CD14-positive monocyte (primary cell): ENCODE results near the gene PGA5. TPM values are rescaled to one million over a fixed set of nuclear protein-coding genes. Genes with fewer than 3 reads are reported as not detected.

Experiments
- DNase-seq, 3 donors: peaks; one replicate each; pipeline ENCODE4 v3.0.0-alpha.2; 2011 to 2022
- H2AFZ ChIP-seq: 2 replicates; pipeline ENCODE4 v1.6.0; 2012; ENCODE audit warnings: mild to moderate bottlenecking, low read depth, low read length, inconsistent platforms; ENCODE audit not compliant: insufficient read depth, poor library complexity, severe bottlenecking
- H3K27ac ChIP-seq, 2 donors: 1 replicate in 1 of 2; 2 replicates in 1 of 2; pipeline ENCODE4 v1.5.1; 2012 to 2013; ENCODE audit warnings: low read length in 2 of 2, control low read depth in 1 of 2, inconsistent platforms in 1 of 2, low read depth in 1 of 2, mild to moderate bottlenecking in 1 of 2
- H3K27me3 ChIP-seq, 2 donors: one replicate each; pipeline versions ENCODE4 v1.6.0 to v1.6.1; 2011 to 2013; ENCODE audit warnings: low read length in 2 of 2; ENCODE audit not compliant: control insufficient read depth in 2 of 2, insufficient read depth in 2 of 2
- H3K36me3 ChIP-seq, 2 donors: replicated peaks in 1 of 2; 1 replicate in 1 of 2; 2 replicates in 1 of 2; pipeline versions ENCODE4 v1.5.1 to v1.6.1; 2012 to 2013; ENCODE audit warnings: low read length in 2 of 2, control low read depth in 1 of 2, inconsistent platforms in 1 of 2, mild to moderate bottlenecking in 1 of 2; ENCODE audit not compliant: insufficient read depth in 2 of 2, control insufficient read depth in 1 of 2
- H3K4me1 ChIP-seq, 2 donors: 1 replicate in 1 of 2; 2 replicates in 1 of 2; pipeline versions ENCODE4 v1.5.1 to v1.6.1; 2012 to 2013; ENCODE audit warnings: low read length in 2 of 2, control low read depth in 1 of 2, inconsistent platforms in 1 of 2, mild to moderate bottlenecking in 1 of 2, moderate library complexity in 1 of 2; ENCODE audit not compliant: insufficient read depth in 2 of 2, control insufficient read depth in 1 of 2
- H3K4me2 ChIP-seq: replicated peaks from 2 replicates; pipeline ENCODE3; 2012; ENCODE audit warnings: low read length, moderate library complexity, mild to moderate bottlenecking; ENCODE audit not compliant: poor library complexity, severe bottlenecking; ENCODE audit errors: extremely low read depth
- H3K4me3 ChIP-seq, 3 experiments: fragments of 200-600 bp in 1 of 3; sonication (generic) in 1 of 3; replicated peaks in 1 of 3; 1 replicate in 2 of 3; 2 replicates in 1 of 3; pipeline ENCODE4 v1.5.1; 2011 to 2013; ENCODE audit warnings: low read length in 3 of 3, mild to moderate bottlenecking in 3 of 3, control low read depth in 2 of 3, low read depth in 2 of 3, inconsistent platforms in 1 of 3, moderate library complexity in 1 of 3
- H3K79me2 ChIP-seq: 2 replicates; pipeline ENCODE4 v1.6.0; 2012; ENCODE audit warnings: mild to moderate bottlenecking, control low read depth, inconsistent platforms, low read length, moderate library complexity; ENCODE audit not compliant: insufficient read depth
- H3K9ac ChIP-seq: 2 replicates; pipeline ENCODE4 v1.6.0; 2017; ENCODE audit warnings: low read length, mild to moderate bottlenecking; ENCODE audit not compliant: insufficient read depth, poor library complexity, severe bottlenecking
- H3K9me3 ChIP-seq, 2 donors: replicated peaks in 1 of 2; 1 replicate in 1 of 2; 2 replicates in 1 of 2; pipeline versions ENCODE4 v1.5.1 to v1.6.1; 2012 to 2013; ENCODE audit warnings: low read length in 2 of 2, control low read depth in 1 of 2; ENCODE audit not compliant: control insufficient read depth in 1 of 2, insufficient read depth in 1 of 2
- H4K20me1 ChIP-seq: 2 replicates; pipeline ENCODE4 v1.6.0; 2012; ENCODE audit warnings: mild to moderate bottlenecking, low read length, control low read depth, moderate library complexity; ENCODE audit not compliant: insufficient read depth
- H3K27ac Mint-ChIP-seq, 7 donors: one replicate each; pipeline ENCODE4 v1.8.0; 2020; ENCODE audit warnings: mild to moderate bottlenecking in 7 of 7, mixed read lengths in 7 of 7, moderate library complexity in 6 of 7, inconsistent platforms in 2 of 7
- H3K27me3 Mint-ChIP-seq, 3 donors: one replicate each; pipeline ENCODE4 v1.8.0; 2021 to 2022; ENCODE audit warnings: low read depth in 3 of 3, mild to moderate bottlenecking in 3 of 3, mixed read lengths in 3 of 3, moderate library complexity in 3 of 3, inconsistent platforms in 1 of 3
- H3K36me3 Mint-ChIP-seq, 2 donors: one replicate each; pipeline ENCODE4 v1.8.0; 2020; ENCODE audit warnings: mixed read lengths in 2 of 2, inconsistent platforms in 1 of 2, mild to moderate bottlenecking in 1 of 2
- H3K4me1 Mint-ChIP-seq: one replicate; pipeline ENCODE4 v1.8.0; 2020; ENCODE audit warnings: mild to moderate bottlenecking, mixed read lengths
- H3K4me3 Mint-ChIP-seq, 2 donors: one replicate each; pipeline ENCODE4 v1.8.0; 2020; ENCODE audit warnings: mild to moderate bottlenecking in 2 of 2, mixed read lengths in 2 of 2, moderate library complexity in 1 of 2
- H3K9me3 Mint-ChIP-seq, 7 donors: one replicate each; pipeline ENCODE4 v1.8.0; 2020 to 2022; ENCODE audit warnings: mixed read lengths in 7 of 7, mild to moderate bottlenecking in 6 of 7, moderate library complexity in 6 of 7, inconsistent platforms in 2 of 7
- CTCF ChIP-seq: fragments of 200-600 bp; IDR thresholded peaks from one replicate; pipeline ENCODE4 v1.8.0; 2022; ENCODE audit warnings: antibody characterized with exemption, mild to moderate bottlenecking
- WGBS: methylation state at CpG from one replicate; pipeline ENCODE4 v1.1.5; 2013; ENCODE audit warnings: missing lambda C conversion rate; ENCODE audit not compliant: insufficient coverage; 5-methylcytosine and 5-hydroxymethylcytosine counted together
- intact Hi-C, 2 donors: fragments of 100-400 bp; cut with micrococcal nuclease; formaldehyde crosslinking; loops; one replicate each; pipeline versions ENCODE4 v1.15.0 to v1.15.1; 2023
- polyA plus RNA-seq, 3 donors: library from polyadenylated mRNA; depleted of rRNA in 1 of 3; unstranded in 2 of 3; stranded (reverse) in 1 of 3; fragments of 300-500 nt in 2 of 3; fragments of >200 nt in 1 of 3; fragmentation: Illumina TruSeq in 2 of 3; gene quantifications; 1 replicate in 2 of 3; 2 replicates in 1 of 3; pipeline ENCODE4 v1.2.3, GENCODE V29; 2012 to 2021

Gene PGA5
- polyA plus RNA-seq, 3 donors, result 1.0 to 3.6 (median 2.0) TPM

GRCh38 chr11:61194169-61194671, 46.8 kb upstream of the PGA5 start:
- no peaks in the 10 kb centered on the region for H3K4me1 ChIP-seq
- H3K9me3 ChIP-seq, result peaks cover 0 to 10% of the 10 kb centered on the region in 2 donors
- no peaks in the 10 kb centered on the region for H4K20me1 ChIP-seq
- no peaks in the 10 kb centered on the region for H3K36me3 ChIP-seq
- no peak overlapping the region for H2AFZ ChIP-seq
- no peak overlapping the region for H3K27ac ChIP-seq
- H3K27me3 ChIP-seq, result peaks cover 0 to 5% of the 10 kb centered on the region in 2 donors
- H3K27ac Mint-ChIP-seq, result no peak overlapping the region
- H3K36me3 Mint-ChIP-seq, result no peaks in the 10 kb centered on the region
- peak overlapping the region in 1 of 2 donors; percentile 55 for H3K4me3 Mint-ChIP-seq
- H3K27me3 Mint-ChIP-seq, result peaks cover 10 to 21% (median 10%) of the 10 kb centered on the region in 3 donors
- no peak for TF ChIP-seq CTCF
- intact Hi-C loops, result no loop called here
- no peak for DNase-seq
- H3K4me2 ChIP-seq, result no peak overlapping the region
- H3K9me3 Mint-ChIP-seq, result peaks cover 2 to 12% (median 7%) of the 10 kb centered on the region in 7 donors
- no peak overlapping the region for H3K4me3 ChIP-seq
- WGBS, result 86% methylated on average over 9 of the region's 12 CpGs
- H3K4me1 Mint-ChIP-seq, result peaks cover 11% of the 10 kb centered on the region
- H3K79me2 ChIP-seq, result no peaks in the 10 kb centered on the region
- no peak overlapping the region for H3K9ac ChIP-seq

GRCh38 chr11:61194981-61195695, 45.8 kb upstream of the PGA5 start:
- no peaks in the 10 kb centered on the region for H3K4me1 ChIP-seq
- H4K20me1 ChIP-seq, result no peaks in the 10 kb centered on the region
- Mint-ChIP-seq H3K4me3 (peak overlapping the region in 1 of 2 donors; percentile 30), H3K4me1 (peaks cover 7% of the 10 kb centered on the region), H3K27me3 (peaks cover 10 to 21% (median 10%) of the 10 kb centered on the region in 3 donors), H3K36me3 (no peaks in the 10 kb centered on the region), H3K9me3 (peaks cover 3 to 13% (median 8%) of the 10 kb centered on the region in 7 donors), H3K27ac (no peak overlapping the region)
- H3K27ac ChIP-seq, result no peak overlapping the region
- WGBS, result 93% methylated on average over 6 of the region's 7 CpGs
- H3K4me2 ChIP-seq, result no peak overlapping the region
- no peak overlapping the region for H3K9ac ChIP-seq
- no peak overlapping the region for H3K4me3 ChIP-seq
- no peaks in the 10 kb centered on the region for H3K79me2 ChIP-seq
- no peak for TF ChIP-seq CTCF
- intact Hi-C loops, result no loop called here
- H2AFZ ChIP-seq, result no peak overlapping the region
- peaks cover 0 to 12% of the 10 kb centered on the region in 2 donors for H3K9me3 ChIP-seq
- no peaks in the 10 kb centered on the region for H3K36me3 ChIP-seq
- peaks cover 0 to 5% of the 10 kb centered on the region in 2 donors for H3K27me3 ChIP-seq
- DNase-seq, result no peak
